GM19452 (cell line): ENCODE data around the gene ELAPOR1.

ENCODE experiments used
- ATAC-seq: cut with Tn5 transposase; IDR thresholded peaks from one replicate; pipeline ENCODE4 v1.9.1; 2021; ENCODE audit not compliant: unreplicated experiment

ELAPOR1 gene

DNA sequence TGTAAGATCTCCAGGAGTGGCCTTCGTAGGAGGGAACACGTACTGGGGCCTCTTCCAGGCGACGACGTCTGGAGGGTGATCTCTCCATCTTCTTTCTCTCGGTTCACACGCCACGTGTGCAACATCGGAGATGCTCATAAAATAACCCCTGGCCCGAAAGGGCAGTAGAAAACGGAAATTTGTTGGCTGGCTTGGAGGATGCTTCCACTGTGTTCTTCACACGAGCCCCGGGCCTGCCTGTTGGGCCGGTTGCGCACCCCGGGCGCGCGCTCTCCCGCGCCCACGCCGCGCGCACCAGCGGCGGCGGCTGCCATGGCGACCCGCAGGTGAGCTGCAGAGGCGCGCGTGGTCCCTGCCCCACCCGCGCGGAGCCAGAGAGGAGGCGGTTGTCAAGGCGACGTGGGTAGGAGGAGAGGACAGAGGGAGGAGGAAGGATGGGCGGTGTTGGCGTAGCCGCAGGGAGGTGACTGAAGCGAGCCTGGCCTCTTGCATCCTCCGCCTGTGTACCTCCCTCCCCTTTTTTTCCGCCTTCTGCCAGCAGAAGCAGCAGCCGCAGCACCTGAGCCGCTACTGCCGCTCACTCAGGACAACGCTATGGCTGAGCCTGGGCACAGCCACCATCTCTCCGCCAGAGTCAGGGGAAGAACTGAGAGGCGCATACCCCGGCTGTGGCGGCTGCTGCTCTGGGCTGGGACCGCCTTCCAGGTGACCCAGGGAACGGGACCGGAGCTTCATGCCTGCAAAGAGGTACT, at the start of gene ELAPOR1:
Gene ELAPOR1, plus strand, starts transcription at position 526 of the 752 bp plus-strand sequence. Its CDS starts 69 bp downstream, at position 595.
- ATAC-seq: no peak

- ATAC-seq: no peak
Observed at GRCh38 chr1:109065137-109065536, 48.8 kb upstream of the ELAPOR1 start.

DNA sequence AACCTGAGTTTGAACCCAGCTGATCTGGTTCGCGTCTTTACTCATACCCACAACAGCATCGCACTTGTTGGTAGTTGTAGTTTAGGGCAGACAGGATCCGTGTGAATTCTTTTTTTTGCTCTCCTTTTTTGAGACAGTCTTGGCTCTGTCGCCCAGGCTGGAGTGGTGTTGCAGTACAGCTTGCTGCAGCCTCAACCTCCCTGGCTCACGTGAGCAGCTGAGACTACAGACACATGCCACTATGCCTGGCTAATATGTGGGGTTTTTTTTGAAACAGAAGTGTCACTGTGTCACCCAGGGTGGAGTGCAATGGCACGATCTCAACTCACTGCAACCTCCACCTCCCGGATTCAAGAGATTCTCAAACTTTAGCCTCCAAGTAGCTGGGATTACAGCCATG, 46.0 kb upstream of the ELAPOR1 start:
- no peak for ATAC-seq

DNA sequence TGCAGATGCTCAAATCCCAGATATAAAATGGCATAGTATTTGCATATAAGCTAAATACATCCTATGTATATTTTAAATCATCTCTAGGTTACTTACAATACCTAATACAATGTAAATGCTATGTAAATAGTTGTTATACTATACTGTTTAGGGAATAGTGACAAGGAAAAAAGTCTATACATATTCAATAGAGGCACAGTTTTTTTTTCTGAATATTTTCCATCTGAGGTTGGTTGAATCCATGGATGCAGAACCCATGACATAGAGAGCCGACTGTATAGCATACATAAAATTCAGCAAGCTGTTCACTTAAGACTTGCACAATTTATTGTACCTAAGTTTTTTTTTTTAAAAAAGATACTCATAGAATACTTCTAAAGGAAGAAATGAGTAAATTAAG, 44.6 kb upstream of the ELAPOR1 start:
- ATAC-seq: no peak

DNA sequence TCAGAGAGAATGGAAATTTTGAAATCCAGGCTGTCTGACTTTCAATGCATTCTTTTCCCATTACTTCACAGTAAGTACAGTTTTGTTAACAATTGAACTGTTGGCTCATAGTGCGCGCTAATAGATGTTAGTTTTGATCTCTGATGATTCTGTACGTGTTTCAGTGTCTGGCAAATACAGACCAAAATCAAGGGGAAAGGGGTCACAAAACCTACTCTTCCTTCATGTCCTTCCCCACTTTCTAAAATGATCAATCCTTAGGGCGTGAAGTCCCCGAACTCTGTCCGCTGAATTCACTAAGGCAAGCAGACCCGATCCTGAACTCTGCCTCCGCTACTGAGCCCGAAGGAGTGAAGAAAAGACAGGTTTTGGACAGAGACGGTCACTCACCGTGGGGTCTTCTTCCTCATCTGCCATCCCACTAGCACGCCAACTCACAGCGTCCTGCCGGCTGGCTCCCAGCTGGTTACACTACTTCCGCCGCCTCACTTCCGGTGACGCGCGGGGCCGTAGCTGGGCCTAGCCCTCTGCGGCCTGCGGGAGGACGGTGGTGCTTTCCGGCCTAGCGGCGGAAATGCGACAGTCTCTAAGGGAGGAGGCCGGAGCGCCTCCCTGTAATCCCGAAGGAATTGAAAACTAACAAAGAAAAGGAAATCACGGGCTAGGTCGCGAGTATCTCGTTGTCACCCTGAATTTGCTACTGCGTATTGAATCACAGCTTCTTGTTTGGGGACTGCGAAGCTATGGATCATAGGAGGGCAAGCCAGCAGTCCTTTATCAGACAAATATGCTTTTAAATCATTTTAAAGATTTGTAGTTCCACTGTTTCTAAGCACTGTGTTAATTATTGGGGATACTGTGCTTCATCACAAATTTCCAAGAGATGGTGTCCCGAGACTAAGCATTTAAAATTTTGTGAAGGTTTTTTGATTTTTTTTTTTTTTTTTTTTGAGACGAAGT, 38.1 kb upstream of the ELAPOR1 start, which contains the start of gene TAF13:
Gene TAF13, minus strand, starts transcription at position 473 of the 960 bp plus-strand sequence. Its CDS starts 56 bp downstream, at position 417.
- ATAC-seq: peak; percentile 99

- no peak for ATAC-seq
Observed at GRCh38 chr1:109078317-109078716, 35.6 kb upstream of the ELAPOR1 start.

GRCh38 chr1:109079240-109079622, 34.7 kb upstream of the ELAPOR1 start:
- ATAC-seq: no peak

GRCh38 chr1:109080441-109081082, 33.4 kb upstream of the ELAPOR1 start:
- ATAC-seq: no peak

GRCh38 chr1:109083501-109083900, 30.4 kb upstream of the ELAPOR1 start:
- ATAC-seq: no peak

DNA sequence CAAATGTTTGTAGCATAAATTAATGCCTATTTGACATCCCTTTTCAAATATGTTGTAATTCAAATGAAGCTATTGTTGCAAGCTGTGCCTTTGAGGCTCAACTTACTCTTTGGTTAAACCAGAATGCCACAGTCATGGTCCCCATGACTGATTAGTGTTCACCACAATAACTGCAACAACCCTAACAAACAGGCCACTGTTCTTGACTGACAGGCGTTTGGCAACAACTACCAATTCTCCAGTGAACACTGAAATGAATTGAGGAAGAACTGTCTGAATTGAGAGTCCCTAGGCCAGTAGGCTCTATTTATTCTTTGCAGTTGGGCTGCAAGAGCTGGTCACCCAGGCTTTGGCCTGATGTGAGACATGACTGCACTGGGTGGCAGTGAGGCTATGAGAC, 30.0 kb upstream of the ELAPOR1 start:
- ATAC-seq: no peak

- no peak for ATAC-seq
Observed at GRCh38 chr1:109084563-109085517, 29.1 kb upstream of the ELAPOR1 start.

GRCh38 chr1:109089242-109090015, 24.5 kb upstream of the ELAPOR1 start:
- no peak for ATAC-seq

GRCh38 chr1:109090196-109091077, 23.5 kb upstream of the ELAPOR1 start, which contains the start of gene TMEM167B:
Gene TMEM167B (plus strand): TSS chr1:109090764. CDS start chr1:109090873, 109 bp downstream.
- ATAC-seq: peak; percentile 91

DNA sequence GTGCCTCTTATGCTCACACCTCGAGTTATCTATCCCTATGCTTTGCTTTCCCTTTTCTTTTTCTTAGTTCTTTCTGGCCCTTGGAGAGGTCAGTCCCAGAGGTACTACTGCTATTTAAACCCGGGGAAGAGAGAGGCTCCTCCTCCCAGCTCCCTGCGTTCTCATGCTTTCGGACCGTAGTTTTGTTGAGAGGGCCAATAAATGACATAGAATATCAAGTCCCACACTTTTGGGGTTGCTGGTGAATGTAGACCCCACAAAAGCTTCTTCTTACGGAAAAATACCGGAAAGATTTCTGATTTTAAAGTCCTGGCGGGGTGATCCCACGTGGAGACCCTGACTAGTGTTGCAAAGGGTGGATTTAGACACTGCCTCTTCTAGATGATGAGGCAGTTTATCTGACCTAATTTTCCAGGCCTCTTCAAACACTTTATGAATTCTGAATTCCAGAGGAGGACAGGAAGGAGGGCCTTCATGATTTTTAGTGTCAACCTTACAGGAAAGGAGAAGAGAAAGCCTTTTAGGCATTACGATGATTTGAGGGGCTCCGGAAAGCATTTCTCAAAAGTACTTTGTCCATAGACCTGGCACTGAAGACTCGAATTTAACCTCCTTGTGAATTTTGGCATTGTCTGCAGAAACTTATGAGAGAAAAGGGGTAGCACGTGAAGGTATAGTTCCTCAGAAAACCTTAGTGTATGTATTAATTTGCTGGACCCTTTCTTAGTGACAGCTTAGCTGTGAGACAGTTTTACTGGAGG, 22.7 kb upstream of the ELAPOR1 start:
- peak; percentile 35 for ATAC-seq

DNA sequence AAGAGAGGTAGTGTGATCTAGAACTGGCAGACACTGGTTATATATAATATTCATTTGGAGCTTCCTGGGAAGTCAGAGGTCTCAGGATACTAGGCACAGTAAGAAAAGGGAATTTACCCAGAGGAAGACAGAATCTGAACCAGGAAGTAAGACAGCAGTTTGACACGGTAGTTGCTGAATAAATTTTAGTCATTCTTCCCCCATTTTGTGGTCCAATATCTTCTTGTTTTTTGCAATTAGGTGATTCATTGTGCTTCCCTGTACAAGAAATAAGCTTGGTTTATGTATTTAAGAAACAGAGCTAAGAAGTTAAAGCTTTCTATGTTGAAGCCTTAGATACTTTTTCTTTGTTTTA, 22.1 kb upstream of the ELAPOR1 start:
- no peak for ATAC-seq

DNA sequence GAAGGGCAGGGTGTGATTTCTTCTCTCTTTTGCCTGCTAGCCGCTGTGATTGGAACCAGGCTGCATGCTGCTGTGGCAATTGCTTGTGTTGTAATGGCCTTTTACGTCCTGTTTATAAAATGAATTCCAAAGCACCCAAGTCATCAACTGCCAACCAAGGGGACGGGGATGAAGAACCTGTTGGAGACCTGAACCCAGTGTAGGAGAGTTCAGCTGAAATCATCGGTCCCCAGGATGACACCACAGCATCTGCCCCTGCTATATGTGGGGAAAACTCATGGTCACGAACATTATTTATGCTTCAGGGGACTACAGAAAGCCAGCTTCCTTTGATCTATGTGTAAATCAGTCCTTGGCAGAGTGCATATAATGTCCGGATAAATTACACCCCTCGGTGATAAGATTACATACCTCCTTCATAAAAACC, 19.5 kb upstream of the ELAPOR1 start:
- no peak for ATAC-seq

GRCh38 chr1:109094871-109095270, 19.0 kb upstream of the ELAPOR1 start:
- no peak for ATAC-seq

GRCh38 chr1:109095631-109096030, 18.3 kb upstream of the ELAPOR1 start:
- ATAC-seq: no peak
